IMR-90 (cell line): ENCODE measurements around the gene USP31. TPM values are rescaled to one million over a fixed set of nuclear protein-coding genes. Genes with fewer than 3 reads are reported as not detected.

Source experiments
- polyA plus RNA-seq, 3 experiments: library from polyadenylated mRNA; depleted of rRNA; stranded (reverse); fragments of >200 nt; gene quantifications; 2 replicates each; pipeline ENCODE4 v1.2.3, GENCODE V29; 2012; ENCODE audit warnings: low replicate concordance in 1 of 3
- total RNA-seq: library from RNA; depleted of rRNA; stranded (reverse); fragments of >200 nt; gene quantifications from 2 replicates; pipeline ENCODE4 v1.2.3, GENCODE V29; 2012; rRNA removed

Gene USP31
- total and polyA plus RNA-seq, 2 of the 4 experiments (the other 2 are of a cell fraction) = 2.9 to 3.4 TPM

Other genes with a start within 250 kb of the USP31 start
- not detected in 2 replicates for gene SCNN1G, start 33.3 kb upstream of the USP31 start, total RNA-seq
- gene SCNN1G, start 33.3 kb upstream of the USP31 start, polyA plus RNA-seq (2012; rRNA removed) = not detected in 2 replicates
- gene SCNN1B, start 152.8 kb upstream of the USP31 start, total RNA-seq = not detected in 2 replicates
- not detected in 2 replicates for gene SCNN1B, start 152.8 kb upstream of the USP31 start, polyA plus RNA-seq (2012; rRNA removed)